Lung (tissue), 4 donors: ENCODE data around the gene SHISA3. TPM values are rescaled to one million over a fixed set of nuclear protein-coding genes. Genes with fewer than 3 reads are reported as not detected.

ENCODE experiments used
- polyA plus RNA-seq, 2 donors: library from polyadenylated mRNA; stranded (reverse); fragments of 200-250 nt; gene quantifications; one replicate each; pipeline ENCODE4 v1.2.1, GENCODE V29; 2013
- total RNA-seq, 2 donors: library from RNA; depleted of rRNA in 1 of 2; stranded (reverse); fragments of >200 nt in 1 of 2; gene quantifications; one replicate each; pipeline ENCODE4 v1.2.1, GENCODE V29; 2014 to 2021
- donor health status: Bipolar disorder and iron deficiency.
- donor health status: healthy.
- donor health status: DM: yes; HTN: yes; CAD: no.

Gene SHISA3
- total and polyA plus RNA-seq, 4 donors = 1.00 to 13.5 (median 2.0) TPM

Other genes starting within 250 kb of the SHISA3 start
- under 1 TPM; 0.09 to 0.51 TPM for gene BEND4, start 244.8 kb upstream of the SHISA3 start, total RNA-seq
- under 1 TPM; 0.02 to 0.13 TPM for gene BEND4, start 244.8 kb upstream of the SHISA3 start, polyA plus RNA-seq